ENCODE results near the gene PCGF5.
"Not testable (repeated sequence)": the region's sequence is repeated elsewhere in the genome, so short reads cannot be mapped to it uniquely, and the experiment has no call there.

Gene PCGF5

GRCh38 chr10:91220954-91221675, 652 bp downstream of the PCGF5 start:
- Mint-ChIP-seq H3K4me1 (peaks cover 35 to 65% of the 10 kb centered on the region in 2 donors), H3K36me3 (peaks cover 17 to 42% of the 10 kb centered on the region in 2 donors), H3K27me3 (no peaks in the 10 kb centered on the region), H3K4me3 (peak overlapping the region; percentile 90 to 92), H3K9me3 (no peaks in the 10 kb centered on the region), H3K27ac (peak overlapping the region; percentile 92)
- ATAC-seq (replicated peaks) (peak; percentile 52 to 56), DNase-seq (no peak)

- H3K27me3 Mint-ChIP-seq, result no peaks in the 10 kb centered on the region
- peaks cover 33 to 51% of the 10 kb centered on the region in 2 donors for H3K36me3 Mint-ChIP-seq
- DNase-seq (no peak), ATAC-seq (replicated peaks) (no peak)
- H3K27ac Mint-ChIP-seq, result no peak overlapping the region
- H3K4me3 Mint-ChIP-seq, result no peak overlapping the region
- H3K4me1 Mint-ChIP-seq, result peaks cover 37 to 55% of the 10 kb centered on the region in 2 donors
- no peaks in the 10 kb centered on the region for H3K9me3 Mint-ChIP-seq
Observed at GRCh38 chr10:91226093-91226492, 5.6 kb downstream of the PCGF5 start.

GRCh38 chr10:91227576-91227975, 7.1 kb downstream of the PCGF5 start:
- ATAC-seq (replicated peaks), result no peak
- no peak overlapping the region for H3K4me3 Mint-ChIP-seq

DNA sequence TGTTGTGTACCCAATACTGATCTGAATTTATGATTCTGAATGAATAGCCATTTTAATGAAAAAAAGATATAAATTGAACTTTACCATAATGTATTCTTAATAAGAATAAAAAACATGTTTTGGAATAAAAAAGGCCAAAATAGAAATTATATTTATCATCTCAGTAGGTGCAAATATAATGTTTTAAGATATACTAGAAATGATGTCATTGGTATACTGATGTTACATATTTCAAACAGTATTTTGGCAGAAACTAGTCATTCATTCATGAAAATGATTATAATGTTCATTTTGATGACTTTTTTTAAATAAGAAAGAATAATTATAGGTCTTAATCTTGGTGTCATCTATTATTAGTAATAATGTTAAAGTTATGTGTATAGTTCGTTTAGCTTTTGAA, 9.2 kb downstream of the PCGF5 start:
- Mint-ChIP-seq H3K4me3 (no peak overlapping the region), H3K36me3 (peaks cover 24 to 34% of the 10 kb centered on the region in 2 donors), H3K27ac (no peak overlapping the region), H3K4me1 (peaks cover 20 to 29% of the 10 kb centered on the region in 2 donors), H3K9me3 (no peaks in the 10 kb centered on the region), H3K27me3 (no peaks in the 10 kb centered on the region)
- DNase-seq (no peak), ATAC-seq (replicated peaks) (no peak)

More at GRCh38 chr10:91227576-91227975, 7.1 kb downstream of the PCGF5 start:
- H3K36me3 Mint-ChIP-seq, result peaks cover 30 to 41% of the 10 kb centered on the region in 2 donors
- no peaks in the 10 kb centered on the region for H3K9me3 Mint-ChIP-seq
- H3K27me3 Mint-ChIP-seq, result no peaks in the 10 kb centered on the region
- peaks cover 28 to 40% of the 10 kb centered on the region in 2 donors for H3K4me1 Mint-ChIP-seq
- no peak for DNase-seq
- no peak overlapping the region for H3K27ac Mint-ChIP-seq

DNA sequence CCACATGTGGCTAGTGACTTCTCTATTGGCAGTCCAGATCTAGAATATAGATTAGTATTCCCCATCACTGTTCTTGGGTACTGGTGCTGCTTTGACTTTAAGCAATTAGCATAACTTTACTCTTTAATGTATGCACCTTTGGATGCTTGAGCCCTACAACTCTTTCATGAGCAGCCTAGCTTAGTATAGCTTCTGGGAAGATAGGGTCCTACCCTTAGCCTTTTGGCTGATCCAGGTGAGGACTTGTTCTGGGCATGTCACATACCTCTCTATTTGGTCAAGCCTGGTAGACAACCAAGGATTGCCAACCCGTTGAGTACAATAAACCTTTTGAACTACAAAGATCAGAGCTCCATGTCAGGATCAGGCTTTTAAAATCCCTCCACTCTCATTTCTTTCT, 17.7 kb downstream of the PCGF5 start:
- no peak overlapping the region for H3K4me3 Mint-ChIP-seq
- DNase-seq (no peak), ATAC-seq (replicated peaks) (no peak)
- H3K27ac Mint-ChIP-seq, result no peak overlapping the region
- no peaks in the 10 kb centered on the region for H3K27me3 Mint-ChIP-seq
- H3K4me1 Mint-ChIP-seq, result peaks cover 10 to 29% of the 10 kb centered on the region in 2 donors
- peaks cover 26 to 36% of the 10 kb centered on the region in 2 donors for H3K36me3 Mint-ChIP-seq
- peaks cover 0 to 2% of the 10 kb centered on the region in 2 donors for H3K9me3 Mint-ChIP-seq

- no peak overlapping the region for H3K4me3 Mint-ChIP-seq
- DNase-seq, result no peak
- peaks cover 0 to 2% of the 10 kb centered on the region in 2 donors for H3K9me3 Mint-ChIP-seq
- peaks cover 7 to 24% of the 10 kb centered on the region in 2 donors for H3K4me1 Mint-ChIP-seq
- no peak for ATAC-seq (replicated peaks)
- peaks cover 19 to 24% of the 10 kb centered on the region in 2 donors for H3K36me3 Mint-ChIP-seq
- no peak overlapping the region for H3K27ac Mint-ChIP-seq
- no peaks in the 10 kb centered on the region for H3K27me3 Mint-ChIP-seq
Observed at GRCh38 chr10:91239789-91240188, 19.3 kb downstream of the PCGF5 start.

DNA sequence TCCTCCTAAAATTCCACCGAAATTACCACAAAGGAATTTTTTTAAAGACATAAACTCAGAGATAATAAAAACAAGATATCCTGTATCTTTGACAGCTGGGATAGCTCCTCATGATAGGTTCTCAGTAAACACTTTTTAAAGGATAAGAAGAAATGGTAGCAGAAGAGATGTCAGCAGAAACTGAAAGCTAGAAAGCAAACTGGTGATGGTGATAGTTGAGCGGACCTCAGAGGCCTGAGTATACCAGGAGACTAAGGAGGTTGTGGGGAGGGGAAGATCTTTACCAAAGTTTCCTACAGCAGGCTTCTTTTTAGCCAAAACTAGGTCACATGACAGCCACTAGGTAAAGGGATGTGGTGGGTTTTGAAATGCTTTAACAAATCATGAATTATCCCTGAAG, 22.5 kb downstream of the PCGF5 start:
- Mint-ChIP-seq H3K9me3 (no peaks in the 10 kb centered on the region), H3K27me3 (no peaks in the 10 kb centered on the region), H3K4me3 (no peak overlapping the region), H3K27ac (peak overlapping the region; percentile 20), H3K36me3 (peaks cover 8 to 10% of the 10 kb centered on the region in 2 donors), H3K4me1 (peaks cover 9 to 15% of the 10 kb centered on the region in 2 donors)
- no peak for ATAC-seq (replicated peaks)
- no peak for DNase-seq

DNA sequence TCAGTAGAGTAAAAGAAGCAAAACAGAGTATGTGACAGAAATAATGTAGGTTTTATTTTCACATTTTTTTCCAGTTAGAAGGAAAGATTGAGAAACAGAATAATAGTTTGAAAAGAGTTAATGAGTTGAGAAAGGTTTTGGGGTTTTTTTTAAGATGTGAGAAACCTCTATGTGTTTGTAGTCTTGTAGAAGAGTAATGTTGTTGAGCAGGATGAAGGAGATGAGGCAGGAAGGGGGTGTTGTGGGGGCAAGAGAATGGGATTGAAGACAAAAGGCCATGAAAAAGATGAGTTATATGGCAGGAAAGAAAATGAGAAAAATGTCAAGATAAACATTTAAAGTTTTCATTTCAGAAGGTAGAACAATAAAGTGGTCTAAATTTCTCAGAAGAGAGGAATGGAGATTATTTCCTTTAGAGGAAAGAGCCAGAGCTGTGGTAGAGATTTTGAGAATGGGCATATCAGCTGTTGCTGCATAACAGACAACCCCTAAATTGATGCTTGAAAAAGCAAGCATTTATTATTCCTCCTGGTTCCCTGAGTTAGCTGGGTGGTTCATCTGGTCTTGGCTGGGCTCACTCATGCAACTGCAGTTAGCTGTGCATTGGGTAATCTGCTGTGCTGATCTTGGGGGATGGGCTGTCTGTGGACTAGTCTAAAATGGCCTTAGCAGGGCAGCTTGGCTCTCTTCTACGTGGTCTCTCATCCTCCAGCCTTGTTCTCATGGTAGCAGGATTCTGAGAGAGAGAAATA, 27.1 kb downstream of the PCGF5 start:
- H3K27me3 Mint-ChIP-seq, result no peaks in the 10 kb centered on the region
- no peak for ATAC-seq (replicated peaks)

GRCh38 chr10:91249700-91250099, 29.2 kb downstream of the PCGF5 start:
- peaks cover 24 to 30% of the 10 kb centered on the region in 2 donors for H3K36me3 Mint-ChIP-seq
- no peaks in the 10 kb centered on the region for H3K9me3 Mint-ChIP-seq
- H3K4me1 Mint-ChIP-seq, result peaks cover 12 to 13% of the 10 kb centered on the region in 2 donors
- ATAC-seq (replicated peaks), result no peak
- no peaks in the 10 kb centered on the region for H3K27me3 Mint-ChIP-seq
- no peak overlapping the region for H3K27ac Mint-ChIP-seq
- no peak overlapping the region for H3K4me3 Mint-ChIP-seq
- DNase-seq, result no peak

More for the DNA sequence above, 27.1 kb downstream of the PCGF5 start:
- no peak overlapping the region for H3K27ac Mint-ChIP-seq
- no peak for DNase-seq
- H3K9me3 Mint-ChIP-seq, result no peaks in the 10 kb centered on the region
- H3K36me3 Mint-ChIP-seq, result peaks cover 10 to 13% of the 10 kb centered on the region in 2 donors
- H3K4me3 Mint-ChIP-seq, result no peak overlapping the region
- H3K4me1 Mint-ChIP-seq, result peaks cover 11 to 18% of the 10 kb centered on the region in 2 donors

GRCh38 chr10:91250341-91250740, 29.9 kb downstream of the PCGF5 start:
- Mint-ChIP-seq H3K27ac (peak overlapping the region; percentile 26), H3K9me3 (no peaks in the 10 kb centered on the region), H3K4me1 (peaks cover 12 to 13% of the 10 kb centered on the region in 2 donors)

DNA sequence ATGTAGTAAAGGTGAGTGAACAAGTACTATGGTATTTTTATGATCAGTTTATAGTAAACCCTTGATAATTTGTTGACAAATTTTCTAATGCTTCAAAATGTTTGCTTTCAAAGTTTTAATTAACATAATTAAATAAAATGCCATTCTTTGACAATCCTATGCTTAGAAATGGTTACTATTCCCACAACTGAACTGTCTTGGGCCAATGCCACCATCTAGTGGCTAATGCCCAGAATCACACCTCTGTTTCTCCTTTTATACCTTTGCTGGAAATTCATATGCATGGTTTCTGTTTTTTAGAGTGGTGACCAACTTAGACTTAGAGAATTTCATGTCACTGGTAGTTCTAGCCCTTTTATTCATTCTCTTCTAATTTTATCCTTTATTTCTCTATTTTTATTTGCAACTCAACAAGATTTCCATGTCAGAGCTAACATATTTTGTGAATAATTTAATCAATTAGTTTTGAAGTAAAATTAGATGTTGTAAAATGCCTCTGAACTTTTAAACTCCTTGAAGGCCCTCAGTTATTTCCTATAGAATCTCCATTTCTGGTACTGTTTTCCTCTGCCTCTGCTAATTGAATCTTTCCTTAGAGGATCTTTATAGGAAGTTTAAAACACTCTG, 31.1 kb downstream of the PCGF5 start:
- ATAC-seq (replicated peaks) (peak; percentile 67), DNase-seq (peak; percentile 22)
- Mint-ChIP-seq H3K9me3 (no peaks in the 10 kb centered on the region), H3K4me3 (no peak overlapping the region), H3K27ac (no peak overlapping the region), H3K36me3 (peaks cover 36 to 43% of the 10 kb centered on the region in 2 donors), H3K4me1 (peaks cover 12 to 13% of the 10 kb centered on the region in 2 donors), H3K27me3 (no peaks in the 10 kb centered on the region)

More at GRCh38 chr10:91250341-91250740, 29.9 kb downstream of the PCGF5 start:
- H3K36me3 Mint-ChIP-seq, result peaks cover 29 to 36% of the 10 kb centered on the region in 2 donors
- no peaks in the 10 kb centered on the region for H3K27me3 Mint-ChIP-seq
- peak in 1 of 2 donors; percentile 51 for ATAC-seq (replicated peaks)
- DNase-seq, result no peak
- H3K4me3 Mint-ChIP-seq, result no peak overlapping the region

DNA sequence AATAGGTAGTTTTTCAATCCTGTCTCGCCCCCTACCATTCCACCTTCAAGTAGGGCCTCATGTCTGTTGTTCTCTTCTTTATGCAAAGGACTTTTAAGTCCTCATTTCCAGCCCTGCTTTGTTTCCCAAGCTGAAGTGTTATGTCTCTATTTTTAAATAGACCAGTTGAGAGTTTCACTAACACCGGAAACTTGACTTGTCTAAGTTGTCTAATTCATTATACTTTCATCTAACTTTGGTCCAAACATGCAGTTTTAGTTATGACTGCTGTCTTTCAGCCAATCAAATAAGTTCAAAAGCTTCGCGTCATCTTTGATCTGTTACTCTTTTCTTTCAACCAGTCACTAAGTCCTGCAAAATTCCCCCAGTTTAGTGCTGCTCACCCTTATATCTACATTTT, 32.8 kb downstream of the PCGF5 start:
- DNase-seq, result no peak
- Mint-ChIP-seq H3K4me3 (no peak overlapping the region), H3K27me3 (no peaks in the 10 kb centered on the region), H3K4me1 (peaks cover 10 to 13% of the 10 kb centered on the region in 2 donors), H3K36me3 (peaks cover 48 to 60% of the 10 kb centered on the region in 2 donors), H3K27ac (no peak overlapping the region), H3K9me3 (no peaks in the 10 kb centered on the region)
- ATAC-seq (replicated peaks), result no peak

DNA sequence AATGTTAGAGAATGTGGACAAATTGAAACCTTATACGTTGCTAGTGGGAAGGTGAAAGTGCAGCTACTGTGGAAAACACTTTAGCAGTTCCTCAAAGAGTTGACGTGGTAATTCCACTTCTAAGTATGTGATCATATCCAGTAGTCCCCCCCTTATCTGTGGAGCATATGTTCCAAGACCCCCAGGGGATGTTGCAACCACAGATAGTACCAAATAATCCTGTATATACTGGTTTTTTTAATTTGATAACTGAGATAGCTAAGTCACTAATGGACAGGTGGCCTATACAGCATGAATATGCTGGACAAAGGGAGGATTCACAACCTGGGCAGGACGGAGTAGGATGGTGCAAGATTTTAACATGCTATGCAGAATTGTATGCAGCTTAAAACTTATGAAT, 36.8 kb downstream of the PCGF5 start:
- H3K27ac Mint-ChIP-seq, result no peak overlapping the region
- H3K9me3 Mint-ChIP-seq, result no peaks in the 10 kb centered on the region
- H3K4me1 Mint-ChIP-seq, result peaks cover under 1 to 3% of the 10 kb centered on the region in 2 donors
- H3K36me3 Mint-ChIP-seq, result peaks cover 61 to 70% of the 10 kb centered on the region in 2 donors
- no peaks in the 10 kb centered on the region for H3K27me3 Mint-ChIP-seq
- DNase-seq (no peak), ATAC-seq (replicated peaks) (no peak)
- no peak overlapping the region for H3K4me3 Mint-ChIP-seq

DNA sequence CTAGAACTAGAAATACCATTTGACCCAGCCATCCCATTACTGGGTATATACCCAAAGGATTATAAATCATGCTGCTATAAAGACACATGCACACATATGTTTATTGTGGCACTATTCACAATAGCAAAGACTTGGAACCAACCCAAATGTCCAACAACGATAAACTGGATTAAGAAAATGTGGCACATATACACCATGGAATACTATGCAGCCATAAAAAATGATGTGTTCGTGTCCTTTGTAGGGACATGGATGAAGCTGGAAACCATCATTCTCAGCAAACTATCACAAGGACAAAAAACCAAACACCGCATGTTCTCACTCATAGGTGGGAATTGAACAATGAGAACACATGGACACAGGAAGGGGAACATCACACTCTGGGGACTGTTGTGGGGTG, 40.0 kb downstream of the PCGF5 start:
- not testable (repeated sequence) for H3K4me1 Mint-ChIP-seq; H3K27ac Mint-ChIP-seq; H3K9me3 Mint-ChIP-seq; DNase-seq; H3K27me3 Mint-ChIP-seq; ATAC-seq (replicated peaks); H3K4me3 Mint-ChIP-seq
- peaks cover 48 to 56% of the 10 kb centered on the region in 2 donors for H3K36me3 Mint-ChIP-seq

All from stimulated activated naive B cell treated with anti-CD40 and anti-IgM and Interleukin-4, amounts not matched to agents 10 μg/mL and 1 μg/mL and 100 μg/mL, for 72 hours (primary cell).